ENCODE data around the gene ANKS1B. TPM values are rescaled to one million over a fixed set of nuclear protein-coding genes. Genes with fewer than 3 reads are reported as not detected.

ANKS1B gene
- total and polyA plus RNA-seq, 2 of the 4 experiments (the other 2 are of a cell fraction), result 0.17 to 0.18 TPM

DNA sequence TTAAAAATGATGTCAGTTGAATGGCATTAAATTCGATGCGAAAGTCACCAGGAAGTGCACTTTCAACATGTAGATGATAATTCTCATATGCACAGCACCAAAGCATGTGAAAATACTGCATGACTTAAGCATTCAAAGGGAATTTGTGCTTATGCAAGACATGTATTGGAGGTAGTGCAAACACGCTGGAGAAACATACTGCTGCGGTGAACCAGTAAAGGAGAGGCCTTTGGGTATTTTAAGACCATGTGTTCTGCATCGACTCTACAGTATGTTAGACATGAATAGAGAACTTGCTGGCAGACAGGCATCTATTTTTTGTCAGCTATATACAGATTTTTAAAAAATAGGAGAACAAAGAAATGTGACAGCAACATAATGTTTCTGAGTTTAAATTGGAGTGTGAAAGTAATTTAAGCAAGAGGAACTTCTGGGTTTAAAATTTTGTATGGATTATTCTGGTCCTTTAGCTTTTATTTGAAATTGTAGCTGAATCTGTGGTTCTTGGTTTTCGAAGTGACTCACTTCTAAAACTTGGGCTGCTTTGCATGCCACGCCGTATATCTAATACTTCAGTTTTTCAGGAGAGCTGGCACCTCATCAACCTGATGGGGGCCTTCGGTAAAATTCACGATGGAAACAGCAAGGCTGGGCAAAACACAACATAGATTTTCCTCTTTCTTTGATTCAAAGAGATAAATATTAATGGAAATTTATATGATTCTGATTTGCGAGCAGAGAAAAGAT is 930.9 kb downstream of the ANKS1B start:
- H3K4me1 ChIP-seq (ENCODE audit: control insufficient read depth, insufficient read depth, low read length), result no peaks in the 10 kb centered on the region
- no TSS peak for BruUV-seq (replicated peaks)
- TF ChIP-seq MAZ (IDR thresholded peaks at IDR 0.05; ENCODE audit: borderline replicate concordance, low read depth, low read length) (no peak), CEBPB (IDR thresholded peaks at IDR 0.05; ENCODE audit: low read depth, low read length) (no peak), MAFK (IDR thresholded peaks at IDR 0.05; ENCODE audit: low read depth, low read length) (no peak), POLR2A (IDR thresholded peaks at IDR 0.05; ENCODE audit: low read depth, low read length) (no peak), BHLHE40 (IDR thresholded peaks at IDR 0.05; ENCODE audit: low read depth, low read length) (no peak), CTCF (conservative IDR thresholded peaks at IDR 0.05; ENCODE audit: low read depth, low read length) (no peak), RFX5 (IDR thresholded peaks at IDR 0.05; ENCODE audit: low read depth, low read length) (no peak), FOS (IDR thresholded peaks at IDR 0.05; ENCODE audit: low read depth, low read length) (no peak), NFE2L2 (IDR thresholded peaks at IDR 0.05; ENCODE audit: low read depth, low read length) (no peak), CHD1 (IDR thresholded peaks at IDR 0.05; ENCODE audit: low read depth, low read length) (no peak), RCOR1 (IDR thresholded peaks at IDR 0.05; ENCODE audit: insufficient replicate concordance, low read length) (no peak)
- TF ChIP-seq, protein P1, sequence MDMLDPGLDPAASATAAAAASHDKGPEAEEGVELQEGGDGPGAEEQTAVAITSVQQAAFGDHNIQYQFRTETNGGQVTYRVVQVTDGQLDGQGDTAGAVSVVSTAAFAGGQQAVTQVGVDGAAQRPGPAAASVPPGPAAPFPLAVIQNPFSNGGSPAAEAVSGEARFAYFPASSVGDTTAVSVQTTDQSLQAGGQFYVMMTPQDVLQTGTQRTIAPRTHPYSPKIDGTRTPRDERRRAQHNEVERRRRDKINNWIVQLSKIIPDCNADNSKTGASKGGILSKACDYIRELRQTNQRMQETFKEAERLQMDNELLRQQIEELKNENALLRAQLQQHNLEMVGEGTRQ (IDR thresholded peaks at IDR 0.05; ENCODE audit: low read depth, low read length), result no peak
- no peak overlapping the region for H3K56ac ChIP-seq (ENCODE audit: extremely low read depth, insufficient read depth, low read length)
- H3K27me3 ChIP-seq (ENCODE audit: control insufficient read depth, insufficient read depth, low read length), result no peaks in the 10 kb centered on the region
- no peaks in the 10 kb centered on the region for H3K36me3 ChIP-seq (ENCODE audit: control insufficient read depth, insufficient read depth, low read length)
- in situ Hi-C loops (cut with MboI; ENCODE audit: low sequenced_read_pairs) (no loop called here), intact Hi-C loops (cut with micrococcal nuclease) (no loop called here), dilution Hi-C loops (cut with HindIII; ENCODE audit: low sequenced_read_pairs, unreplicated experiment) (no loop called here)
- no peak overlapping the region for H3K4me2 ChIP-seq (ENCODE audit: low read depth, low read length)
- no CpG with 5 or more reads among the region's 11 CpGs for WGBS, 2 experiments (ENCODE audit: extremely low coverage in 2 of 2, insufficient read length in 1 of 2)
- no peaks in the 10 kb centered on the region for H3K9me1 ChIP-seq (ENCODE audit: insufficient read depth, low read length)
- no peak overlapping the region for H3K18ac ChIP-seq (ENCODE audit: low read depth, low read length)
- H2BK120ac ChIP-seq (ENCODE audit: low read depth, low read length), result no peak overlapping the region
- H2BK5ac ChIP-seq (ENCODE audit: low read depth, low read length, poor library complexity, severe bottlenecking), result no peak overlapping the region
- H3K23ac ChIP-seq (ENCODE audit: low read depth, low read length), result no peak overlapping the region
- no peak for DNase-seq
- H4K8ac ChIP-seq (ENCODE audit: low read depth in 2 of 2, low read length in 2 of 2), result no peak overlapping the region
- ChIA-PET POLR2A (ENCODE audit: unreplicated experiment) (no interaction called here), CTCF (interaction anchor here (1.0 to 1.1 kb wide), 2 partner anchors 11 to 605 kb away, joined by 4 read pairs; no protein-coding TSS in a partner anchor)
- H3K4ac ChIP-seq (ENCODE audit: low read depth, low read length), result no peak overlapping the region
- no peak overlapping the region for H2AK5ac ChIP-seq (ENCODE audit: low read depth, low read length)
- no peak overlapping the region for H3K9ac ChIP-seq (ENCODE audit: low read depth, low read length)
- H3K79me1 ChIP-seq (ENCODE audit: low read depth in 1 of 2, low read length in 2 of 2), result no peaks in the 10 kb centered on the region
- no peak overlapping the region for H2AK9ac ChIP-seq (replicated peaks; ENCODE audit: low read depth, low read length, poor library complexity)
- no peak overlapping the region for H3K4me3 ChIP-seq (ENCODE audit: insufficient read depth, low read depth, low read length)
- ATAC-seq (ENCODE audit: low read depth), result no peak
- H2BK15ac ChIP-seq (ENCODE audit: low read depth, low read length), result no peak overlapping the region
- H4K20me1 ChIP-seq (ENCODE audit: insufficient read depth, low read length), result no peaks in the 10 kb centered on the region
- no peak overlapping the region for H3K27ac ChIP-seq (ENCODE audit: insufficient read depth, low read length)
- no peak overlapping the region for H4K5ac ChIP-seq (ENCODE audit: low read depth, low read length)
- H2BK20ac ChIP-seq (ENCODE audit: low read depth, low read length), result no peak overlapping the region
- H2AFZ ChIP-seq (replicated peaks; ENCODE audit: low read length, poor library complexity), result no peak overlapping the region
- no peaks in the 10 kb centered on the region for H3K9me3 ChIP-seq (ENCODE audit: control insufficient read depth, insufficient read depth, low read length)
- no peak overlapping the region for H4K91ac ChIP-seq (ENCODE audit: insufficient read depth, low read depth, low read length)
- H3K14ac ChIP-seq (replicated peaks; ENCODE audit: low read depth, low read length), result no peak overlapping the region

Data from IMR-90 (cell line).